ENCODE data around the gene SLC25A47.

GRCh38 chr14:100287202-100287997, 35.7 kb upstream of the SLC25A47 start:
- no peak for TF ChIP-seq CTCF (IDR thresholded peaks at IDR 0.05)
- TF ChIP-seq POLR2A (IDR thresholded peaks at IDR 0.05): no peak

Measured in breast epithelium (tissue), 3 donors.